Thymus (tissue), 11 donors: ENCODE results near the gene TTC12. TPM values are rescaled to one million over a fixed set of nuclear protein-coding genes. Genes with fewer than 3 reads are reported as not detected.

Experiments
- DNase-seq, 9 donors: peaks; one replicate each; pipeline ENCODE4 v3.0.0-alpha.2; 2013; ENCODE audit warnings: low spot score in 9 of 9, low read depth in 6 of 9, missing footprints in 1 of 9
- H3K27ac ChIP-seq, 2 donors: one replicate each; pipeline ENCODE4 v1.5.1; 2013; ENCODE audit warnings: control low read depth in 1 of 2, low read depth in 1 of 2, low read length in 1 of 2, mild to moderate bottlenecking in 1 of 2, moderate library complexity in 1 of 2
- H3K27me3 ChIP-seq, 2 donors: one replicate each; pipeline ENCODE4 v1.5.1; 2013; ENCODE audit warnings: low read length in 1 of 2; ENCODE audit not compliant: control insufficient read depth in 2 of 2, insufficient read depth in 1 of 2
- H3K36me3 ChIP-seq, 2 donors: one replicate each; pipeline ENCODE4 v1.5.1; 2013; ENCODE audit warnings: low read length in 1 of 2, mild to moderate bottlenecking in 1 of 2, moderate library complexity in 1 of 2; ENCODE audit not compliant: control insufficient read depth in 2 of 2, insufficient read depth in 2 of 2
- H3K4me1 ChIP-seq, 2 donors: one replicate each; pipeline ENCODE4 v1.5.1; 2013; ENCODE audit warnings: low read length in 2 of 2; ENCODE audit not compliant: control insufficient read depth in 2 of 2, insufficient read depth in 2 of 2
- H3K4me3 ChIP-seq, 2 donors: one replicate each; pipeline ENCODE4 v1.5.1; 2013; ENCODE audit warnings: low read length in 2 of 2, control low read depth in 1 of 2, mild to moderate bottlenecking in 1 of 2
- H3K9me3 ChIP-seq, 2 donors: one replicate each; pipeline ENCODE4 v1.5.1; 2013; ENCODE audit warnings: low read length in 1 of 2, mild to moderate bottlenecking in 1 of 2; ENCODE audit not compliant: control insufficient read depth in 2 of 2, insufficient read depth in 1 of 2
- WGBS: extraction: QIAGEN DNeasy Blood & Tissue Kit; methylation state at CpG from one replicate; pipeline ENCODE4 v1.1.7; 2013; 5-methylcytosine and 5-hydroxymethylcytosine counted together
- polyA plus RNA-seq: library from polyadenylated mRNA; stranded (reverse); fragments of 200-250 nt; gene quantifications from one replicate; pipeline ENCODE4 v1.2.3, GENCODE V29; 2013
- total RNA-seq: library from RNA; stranded (reverse); fragments of 120-200 nt; gene quantifications from one replicate; pipeline ENCODE4 v1.2.4, GENCODE V29; 2013
- donor health status: healthy.

TTC12 gene
- total and polyA plus RNA-seq, 2 donors: 6.6 to 11.1 TPM

DNA sequence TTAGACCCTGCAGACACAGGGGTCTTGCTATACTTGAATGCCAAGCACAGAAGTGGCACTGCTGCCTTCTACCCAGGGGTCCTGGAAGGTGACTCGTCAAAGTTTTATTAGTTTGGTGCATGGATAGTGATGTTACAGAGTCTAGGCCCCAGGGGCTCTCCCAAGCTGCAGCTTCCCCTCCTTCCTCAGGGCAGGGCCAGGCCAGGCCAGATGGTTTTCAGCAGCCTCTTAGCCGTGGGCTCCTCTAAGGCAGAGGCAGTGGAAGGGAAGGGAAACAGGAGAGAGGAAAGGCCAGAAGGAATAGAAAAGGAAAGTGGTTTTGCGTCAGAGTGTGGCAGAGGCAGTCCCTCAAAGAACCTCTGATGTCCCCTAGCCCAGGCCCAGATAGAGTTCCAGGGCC lies 95.1 kb downstream of the TTC12 start:
- WGBS: 93% methylated on average over 3 of the region's 3 CpGs
- Histone ChIP-seq H3K9me3 (no peaks in the 10 kb centered on the region), H3K36me3 (no peaks in the 10 kb centered on the region), H3K4me3 (no peak overlapping the region), H3K4me1 (no peaks in the 10 kb centered on the region), H3K27me3 (no peaks in the 10 kb centered on the region), H3K27ac (no peak overlapping the region)
- no peak for DNase-seq

DNA sequence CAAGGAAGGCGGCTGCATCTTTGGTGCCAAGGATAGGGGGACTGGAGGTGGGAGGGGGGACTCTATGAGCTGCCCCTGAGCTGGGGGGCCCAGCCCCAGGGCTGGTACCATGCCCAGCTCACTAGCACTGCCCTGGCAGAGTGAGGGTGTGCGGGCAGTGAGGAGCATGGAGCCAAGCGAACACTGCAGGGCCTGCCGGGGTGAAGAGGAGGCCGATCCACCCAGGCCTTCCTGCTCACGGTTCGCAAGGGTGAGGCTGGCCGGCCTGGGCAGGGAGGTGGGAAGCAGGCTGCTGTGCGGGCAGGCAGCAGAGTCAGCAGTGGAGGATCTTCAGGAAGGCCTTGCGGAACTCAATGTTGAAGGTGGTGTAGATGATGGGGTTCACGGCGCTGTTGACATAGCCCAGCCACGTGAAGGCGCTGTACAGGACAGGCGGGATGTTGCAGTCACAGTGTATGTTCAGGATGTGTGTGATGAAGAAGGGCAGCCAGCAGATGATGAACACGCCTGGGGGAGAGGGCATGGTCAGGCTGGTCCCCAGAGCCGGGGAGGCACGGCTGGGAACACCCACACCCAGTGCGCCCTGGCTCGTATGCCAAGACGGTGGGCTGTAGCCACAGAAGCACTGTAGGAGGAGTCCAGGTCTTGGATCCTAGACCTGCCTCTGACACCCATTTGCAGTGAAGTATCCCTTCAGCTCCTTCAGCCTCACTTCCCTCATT lies 96.2 kb downstream of the TTC12 start:
- 96% methylated on average over 21 of the region's 21 CpGs for WGBS
- Histone ChIP-seq H3K27ac (no peak overlapping the region), H3K4me3 (no peak overlapping the region), H3K27me3 (no peaks in the 10 kb centered on the region), H3K36me3 (no peaks in the 10 kb centered on the region), H3K9me3 (no peaks in the 10 kb centered on the region), H3K4me1 (no peaks in the 10 kb centered on the region)
- no peak for DNase-seq

DNA sequence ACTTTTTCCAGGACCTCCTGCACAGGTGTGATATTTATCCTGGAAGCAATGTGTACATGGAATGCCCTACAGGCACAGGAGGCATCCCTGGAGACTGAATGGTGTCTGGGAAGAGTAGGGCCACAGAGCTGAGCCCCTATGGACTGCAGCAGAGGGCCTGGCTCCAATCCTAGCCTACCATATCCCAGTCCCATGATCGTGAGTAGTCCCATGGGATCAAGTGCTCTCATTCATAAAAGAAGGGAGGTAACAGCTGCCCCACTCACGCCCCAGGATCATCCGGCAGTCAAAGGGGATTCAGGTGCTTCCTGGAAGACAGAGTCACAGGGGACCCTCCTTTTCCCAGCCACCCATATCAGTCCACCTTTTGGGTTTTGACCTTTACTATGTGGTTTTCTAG lies 97.2 kb downstream of the TTC12 start:
- no peak overlapping the region for H3K27ac ChIP-seq
- no peak for DNase-seq
- 93% methylated on average over 3 of the region's 3 CpGs for WGBS
- no peak overlapping the region for H3K4me3 ChIP-seq
- no peaks in the 10 kb centered on the region for H3K27me3 ChIP-seq
- H3K4me1 ChIP-seq: no peaks in the 10 kb centered on the region
- H3K36me3 ChIP-seq: no peaks in the 10 kb centered on the region
- no peaks in the 10 kb centered on the region for H3K9me3 ChIP-seq

DNA sequence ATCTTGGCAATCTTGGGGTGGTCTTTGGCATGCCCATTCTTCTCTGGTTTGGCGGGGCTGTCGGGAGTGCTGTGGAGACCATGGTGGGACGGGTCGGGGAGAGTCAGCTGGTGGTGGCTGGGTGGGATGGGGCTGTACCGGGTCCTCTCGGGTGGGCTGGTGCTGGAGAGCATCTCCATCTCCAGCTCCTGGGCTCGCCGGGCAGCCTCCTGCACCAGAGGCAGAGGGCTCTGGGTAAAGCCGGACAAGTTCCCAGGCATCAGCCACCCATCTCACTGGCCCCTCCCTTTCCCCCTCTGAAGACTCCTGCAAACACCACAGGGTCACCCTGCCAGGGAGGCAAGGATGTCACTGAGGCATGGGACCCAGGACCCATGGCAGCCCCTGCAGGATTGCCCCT lies 98.3 kb downstream of the TTC12 start:
- Histone ChIP-seq H3K27ac (no peak overlapping the region), H3K27me3 (no peaks in the 10 kb centered on the region), H3K4me3 (no peak overlapping the region), H3K9me3 (no peaks in the 10 kb centered on the region), H3K36me3 (no peaks in the 10 kb centered on the region), H3K4me1 (no peaks in the 10 kb centered on the region)
- DNase-seq: no peak
- WGBS: 91% methylated on average over 9 of the region's 9 CpGs

DNA sequence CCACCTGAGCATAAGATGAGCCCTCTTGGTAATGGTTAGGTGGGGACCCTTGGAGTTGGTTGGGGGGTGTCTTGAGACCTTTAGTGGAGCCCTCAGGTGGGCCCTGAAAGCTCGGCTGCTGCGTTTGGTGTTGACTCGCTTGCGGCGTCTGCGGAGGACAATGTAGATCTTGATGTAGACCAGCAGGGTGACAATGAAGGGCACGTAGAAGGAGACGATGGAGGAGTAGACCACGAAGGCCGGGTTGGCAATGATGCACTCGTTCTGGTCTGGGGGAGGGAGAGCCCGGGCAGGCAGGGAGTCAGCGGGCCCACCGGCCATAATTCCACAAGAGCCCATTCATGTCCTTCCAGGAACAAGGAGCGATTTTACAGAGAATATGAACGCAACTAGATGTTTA lies 101.0 kb downstream of the TTC12 start:
- no peak for DNase-seq
- Histone ChIP-seq H3K4me1 (no peaks in the 10 kb centered on the region), H3K9me3 (no peaks in the 10 kb centered on the region), H3K4me3 (no peak overlapping the region), H3K27ac (no peak overlapping the region), H3K27me3 (peaks cover 0 to 2% of the 10 kb centered on the region in 2 donors), H3K36me3 (no peaks in the 10 kb centered on the region)
- 97% methylated on average over 16 of the region's 16 CpGs for WGBS

Other genes with a start within 250 kb of the TTC12 start
- gene ANKK1, start 73.2 kb downstream of the TTC12 start, total RNA-seq: 0.14 TPM
- 2.4 TPM for gene ANKK1, start 73.2 kb downstream of the TTC12 start, polyA plus RNA-seq
- gene DRD2, start 160.8 kb downstream of the TTC12 start, total RNA-seq: 0.05 TPM
- 0.30 TPM for gene DRD2, start 160.8 kb downstream of the TTC12 start, polyA plus RNA-seq